ENCODE data around the gene PIWIL4.
"Not testable (repeated sequence)": the region's sequence is repeated elsewhere in the genome, so short reads cannot be mapped to it uniquely, and the experiment has no call there.

PIWIL4 gene

DNA sequence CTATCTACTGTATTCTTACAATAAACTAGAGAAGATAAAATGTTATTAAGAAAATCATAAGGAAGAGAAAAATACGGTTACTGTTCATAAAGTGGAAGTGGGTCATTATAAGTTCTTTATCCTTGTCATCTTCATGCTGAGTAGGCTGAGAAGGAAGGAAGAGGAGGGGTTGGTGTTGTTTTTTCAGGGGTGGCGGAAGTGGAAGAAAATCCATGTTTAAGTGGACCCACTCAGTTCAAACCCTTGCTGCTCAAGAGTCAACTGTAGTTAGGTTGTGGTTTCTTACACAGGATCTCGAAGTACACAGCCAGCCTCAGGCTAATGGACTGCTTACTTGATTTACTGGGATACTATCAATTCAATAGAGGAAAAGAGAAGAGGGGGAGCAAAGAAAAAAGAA is 63.1 kb downstream of the PIWIL4 start:
- TF ChIP-seq Cebpa-rat (IDR thresholded peaks at IDR 0.05), result no peak
- H3K4me3 ChIP-seq, result no peak overlapping the region
- H3K4me2 ChIP-seq, result peak overlapping the region; percentile 50

DNA sequence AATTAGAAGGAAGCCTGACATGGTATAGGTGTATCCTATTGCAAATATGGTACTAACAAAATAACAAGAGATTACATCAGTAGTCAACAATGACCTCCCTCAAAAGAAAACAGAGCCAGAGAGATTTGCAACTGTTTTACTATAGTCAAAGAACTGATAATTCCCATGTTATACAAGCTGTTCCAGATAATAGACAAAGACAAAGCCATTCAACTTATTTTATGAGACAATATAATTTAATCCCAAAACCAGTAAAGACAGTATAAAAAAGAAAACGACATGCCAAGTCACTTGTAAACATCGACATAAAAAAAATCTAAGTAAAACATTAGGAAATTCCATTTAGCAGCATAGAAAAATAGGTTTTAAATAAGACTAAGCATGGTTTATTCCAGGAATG is 65.2 kb downstream of the PIWIL4 start:
- Histone ChIP-seq H3K9me3 (peaks cover 19% of the 10 kb centered on the region), H3K4me1 (peaks cover 12% of the 10 kb centered on the region), H3K27me3 (no peaks in the 10 kb centered on the region), H3K36me3 (no peaks in the 10 kb centered on the region), H3K9ac (no peak overlapping the region), H3K27ac (no peak overlapping the region), H3K4me2 (no peak overlapping the region), H4K20me1 (no peaks in the 10 kb centered on the region), H3K4me3 (no peak overlapping the region)
- no peak for TF ChIP-seq Cebpa-rat (IDR thresholded peaks at IDR 0.05)

More for the DNA sequence above, 63.1 kb downstream of the PIWIL4 start:
- no peaks in the 10 kb centered on the region for H3K27me3 ChIP-seq
- peaks cover 33% of the 10 kb centered on the region for H3K9me3 ChIP-seq
- H3K4me1 ChIP-seq, result peaks cover 12% of the 10 kb centered on the region
- H4K20me1 ChIP-seq, result no peaks in the 10 kb centered on the region
- H3K27ac ChIP-seq, result 0 out of 2 replicates have a peak overlapping the region, but pooled peaks have one; percentile 11
- no peak overlapping the region for H3K9ac ChIP-seq
- no peaks in the 10 kb centered on the region for H3K36me3 ChIP-seq

DNA sequence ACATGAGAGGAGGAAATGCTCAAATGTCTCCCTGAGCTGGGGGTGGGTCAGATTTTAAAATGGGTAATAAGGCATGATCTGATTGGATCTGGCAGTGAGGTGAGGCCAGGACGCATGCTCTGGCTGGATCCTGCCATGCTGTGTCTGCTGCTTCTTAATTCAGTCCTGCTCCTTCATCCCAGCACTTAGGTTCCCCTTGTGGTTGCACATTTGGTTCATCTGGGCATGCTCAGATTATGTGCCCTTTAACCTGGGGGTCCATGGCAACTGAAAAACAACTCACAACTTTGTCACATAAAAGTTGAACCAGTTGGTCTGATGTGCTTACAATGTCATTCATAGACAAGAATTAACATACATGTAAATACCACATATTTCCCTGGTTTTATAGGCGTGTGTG is 67.9 kb downstream of the PIWIL4 start:
- Histone ChIP-seq H3K9ac (no peak overlapping the region), H3K27me3 (no peaks in the 10 kb centered on the region), H3K27ac (no peak overlapping the region), H3K4me3 (no peak overlapping the region), H3K9me3 (no peaks in the 10 kb centered on the region), H3K4me2 (no peak overlapping the region), H3K36me3 (no peaks in the 10 kb centered on the region), H4K20me1 (no peaks in the 10 kb centered on the region), H3K4me1 (peaks cover 19% of the 10 kb centered on the region)
- TF ChIP-seq Cebpa-rat (IDR thresholded peaks at IDR 0.05), result no peak

DNA sequence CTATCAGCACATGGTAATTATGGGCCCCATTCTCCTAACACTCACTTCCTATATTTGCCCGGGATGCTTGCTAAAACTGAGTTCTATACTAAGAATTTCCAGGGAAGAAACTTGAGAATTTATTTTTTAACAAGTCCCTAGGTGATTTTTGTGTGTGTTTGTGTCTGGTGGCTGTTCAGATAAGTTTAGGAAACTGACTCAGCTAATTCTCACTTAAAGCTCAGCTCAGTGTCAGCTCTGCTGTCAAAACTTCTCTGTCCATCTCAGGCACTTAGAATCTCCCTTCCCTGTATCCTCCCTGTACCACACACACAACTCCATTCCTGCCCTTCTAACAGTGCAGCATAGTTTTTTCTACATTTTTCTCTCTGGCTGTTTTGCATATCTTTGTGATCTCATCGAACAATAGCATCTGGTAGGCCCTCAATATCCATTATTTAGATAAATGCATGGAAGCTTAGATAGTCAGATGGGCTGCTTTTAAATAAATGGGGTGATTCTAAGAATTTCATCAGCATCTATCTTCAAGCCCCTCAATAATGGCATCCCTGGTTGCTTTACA is 69.3 kb downstream of the PIWIL4 start:
- peaks cover 12% of the 10 kb centered on the region; the same call in 1 of the 2 replicates for H3K4me1 ChIP-seq
- TF ChIP-seq Cebpa-rat (IDR thresholded peaks at IDR 0.05), result no peak
- H3K4me3 ChIP-seq, result no peak overlapping the region
- H3K36me3 ChIP-seq, result no peaks in the 10 kb centered on the region
- H3K27ac ChIP-seq, result no peak overlapping the region
- H3K9me3 ChIP-seq, result no peaks in the 10 kb centered on the region
- H4K20me1 ChIP-seq, result no peaks in the 10 kb centered on the region
- H3K4me2 ChIP-seq, result no peak overlapping the region
- no peak overlapping the region for H3K9ac ChIP-seq
- H3K27me3 ChIP-seq, result no peaks in the 10 kb centered on the region

DNA sequence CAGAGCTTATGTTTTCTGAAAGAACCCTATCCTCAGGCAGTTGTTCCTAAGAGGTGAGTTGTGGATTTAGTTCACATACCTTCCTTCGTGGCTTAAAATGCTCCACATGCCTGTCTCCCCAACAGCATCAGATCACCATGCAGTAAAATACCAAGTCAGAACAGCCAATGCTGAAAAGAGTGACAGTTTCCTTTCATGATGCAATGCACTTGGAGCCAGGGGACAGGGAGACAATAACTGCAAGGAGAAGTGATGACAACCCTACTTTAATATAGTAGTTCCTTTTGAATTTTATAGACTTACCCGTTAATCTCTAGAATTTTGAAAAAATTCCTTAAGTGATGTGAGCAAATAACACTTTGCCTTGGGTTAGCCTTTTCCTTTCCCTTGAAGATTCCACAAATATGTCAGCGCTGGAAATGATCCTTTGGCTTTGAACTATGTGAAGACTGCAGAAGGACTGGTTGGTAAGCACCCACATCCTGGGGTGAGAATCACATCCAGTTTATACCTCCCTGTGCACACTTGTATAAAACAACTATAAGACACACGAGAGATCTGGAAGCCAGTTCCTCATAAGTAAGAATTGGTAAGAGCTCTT is 71.2 kb downstream of the PIWIL4 start:
- no peaks in the 10 kb centered on the region for H3K36me3 ChIP-seq
- H3K4me3 ChIP-seq, result no peak overlapping the region
- H3K27me3 ChIP-seq, result no peaks in the 10 kb centered on the region
- H3K9me3 ChIP-seq, result no peaks in the 10 kb centered on the region
- H3K4me1 ChIP-seq, result peaks cover 12% of the 10 kb centered on the region; the same call in 1 of the 2 replicates
- no peak overlapping the region for H3K27ac ChIP-seq
- H4K20me1 ChIP-seq, result no peaks in the 10 kb centered on the region
- H3K4me2 ChIP-seq, result peak overlapping the region; percentile 16; the same call in 1 of the 2 replicates
- no peak overlapping the region for H3K9ac ChIP-seq
- TF ChIP-seq Cebpa-rat (IDR thresholded peaks at IDR 0.05), result no peak

DNA sequence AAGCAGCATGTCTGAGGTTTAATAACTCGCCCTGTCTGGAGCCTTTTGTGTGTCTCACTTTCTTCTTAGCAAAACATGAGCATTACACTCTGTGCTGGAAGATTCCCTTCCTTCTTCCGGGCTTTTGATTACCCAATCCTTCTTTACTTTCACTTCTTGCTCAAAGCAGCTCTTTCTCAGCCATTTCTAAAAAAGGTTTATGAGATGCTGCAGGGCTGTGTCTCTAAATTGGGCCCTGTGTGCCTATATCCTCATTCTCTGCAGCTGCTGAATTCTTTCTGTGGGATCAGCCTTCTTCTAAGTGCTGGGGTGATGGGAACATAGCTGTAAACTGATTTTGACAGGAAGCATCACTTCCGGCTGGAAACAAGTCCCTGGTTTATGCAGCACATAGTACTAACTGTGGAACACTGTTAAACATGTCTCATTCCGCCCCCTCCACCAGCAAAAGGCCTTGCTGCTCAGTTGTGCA is 71.8 kb downstream of the PIWIL4 start:
- H3K4me1 ChIP-seq, result peaks cover 12% of the 10 kb centered on the region; the same call in 1 of the 2 replicates
- no peaks in the 10 kb centered on the region for H3K9me3 ChIP-seq
- no peak overlapping the region for H3K9ac ChIP-seq
- H3K36me3 ChIP-seq, result no peaks in the 10 kb centered on the region
- no peak overlapping the region for H3K4me3 ChIP-seq
- peak overlapping the region; percentile 16; the same call in 1 of the 2 replicates for H3K4me2 ChIP-seq
- H3K27ac ChIP-seq, result no peak overlapping the region
- TF ChIP-seq Cebpa-rat (IDR thresholded peaks at IDR 0.05), result peak; percentile 53; the same call in 1 of the 2 replicates
- H4K20me1 ChIP-seq, result no peaks in the 10 kb centered on the region
- H3K27me3 ChIP-seq, result no peaks in the 10 kb centered on the region

DNA sequence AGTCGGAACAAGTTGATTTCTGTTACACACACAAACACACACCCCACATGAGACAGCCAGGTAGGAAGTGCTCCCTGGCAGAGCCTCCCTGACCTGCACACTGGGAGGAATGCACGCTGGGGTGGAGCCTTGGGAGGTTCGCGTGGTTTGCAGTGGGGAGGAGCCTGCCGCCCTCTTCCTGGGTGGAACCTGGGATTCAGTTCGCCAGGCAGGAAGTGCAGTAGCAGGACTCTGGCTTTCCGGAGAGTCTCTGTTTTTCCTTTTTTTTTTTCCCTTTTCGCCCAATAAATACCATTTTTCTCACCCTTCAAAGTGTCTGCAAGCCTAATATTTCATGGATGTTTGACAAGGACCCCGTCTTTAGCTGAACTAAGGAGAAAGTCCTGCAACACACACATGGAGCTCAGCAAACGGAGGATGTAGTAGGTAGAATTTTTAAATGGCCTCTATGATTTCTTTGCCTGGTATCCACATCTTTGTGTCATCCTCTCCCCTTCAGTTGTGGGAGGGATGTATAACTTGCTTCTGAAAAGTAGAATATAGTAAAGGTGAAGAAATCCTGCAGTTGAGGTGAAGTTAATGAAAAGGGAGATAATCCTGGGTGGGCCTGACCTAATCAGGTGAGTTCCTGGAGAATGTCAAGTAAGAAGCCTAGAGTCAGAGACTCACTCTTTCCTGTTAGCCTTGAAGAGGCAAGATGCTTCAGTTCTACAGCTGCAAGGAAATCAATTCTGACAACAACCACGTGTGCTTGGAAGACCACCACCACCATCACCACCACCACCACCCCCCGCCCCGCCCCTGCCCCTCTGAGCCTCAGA is 72.9 kb downstream of the PIWIL4 start:
- no peak for TF ChIP-seq Cebpa-rat (IDR thresholded peaks at IDR 0.05)
- Histone ChIP-seq H3K4me3 (no peak overlapping the region), H3K9ac (no peak overlapping the region), H3K27ac (no peak overlapping the region), H3K9me3 (no peaks in the 10 kb centered on the region), H4K20me1 (no peaks in the 10 kb centered on the region), H3K4me2 (no peak overlapping the region), H3K36me3 (no peaks in the 10 kb centered on the region), H3K4me1 (peaks cover 12% of the 10 kb centered on the region; the same call in 1 of the 2 replicates), H3K27me3 (no peaks in the 10 kb centered on the region)

DNA sequence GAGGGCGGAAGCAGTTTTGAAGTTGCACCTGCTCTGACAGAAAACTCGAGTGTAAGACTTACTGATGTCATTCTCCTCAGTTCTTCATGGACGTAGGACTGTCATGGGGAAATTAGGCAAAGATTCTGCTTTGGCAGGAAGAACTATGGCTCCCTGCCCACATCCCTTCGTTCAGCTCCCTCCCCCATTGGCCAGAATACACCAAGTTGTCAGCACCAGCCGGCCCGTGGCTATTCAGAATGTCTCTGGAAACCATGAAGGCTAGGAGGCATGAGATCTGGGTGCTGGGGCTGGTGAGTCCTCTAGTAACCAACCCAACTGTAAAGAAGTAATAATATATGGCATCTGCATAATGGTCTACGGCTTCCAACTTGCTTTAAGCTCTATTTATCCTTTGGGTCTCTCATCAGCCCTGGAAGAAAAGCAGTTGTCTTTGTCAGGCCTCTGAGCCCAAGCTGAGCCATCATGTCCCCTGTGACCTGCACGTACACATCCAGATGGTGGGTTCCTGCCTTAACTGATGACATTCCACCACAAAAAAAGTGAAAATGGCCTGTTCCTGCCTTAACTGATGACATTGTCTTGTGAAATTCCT is 74.1 kb downstream of the PIWIL4 start:
- Histone ChIP-seq H3K27ac (no peak overlapping the region), H3K9ac (no peak overlapping the region), H3K27me3 (no peaks in the 10 kb centered on the region), H4K20me1 (no peaks in the 10 kb centered on the region), H3K36me3 (no peaks in the 10 kb centered on the region), H3K4me3 (no peak overlapping the region), H3K4me1 (peaks cover 12% of the 10 kb centered on the region; the same call in 1 of the 2 replicates), H3K4me2 (no peak overlapping the region), H3K9me3 (no peaks in the 10 kb centered on the region)
- TF ChIP-seq Cebpa-rat (IDR thresholded peaks at IDR 0.05), result no peak

DNA sequence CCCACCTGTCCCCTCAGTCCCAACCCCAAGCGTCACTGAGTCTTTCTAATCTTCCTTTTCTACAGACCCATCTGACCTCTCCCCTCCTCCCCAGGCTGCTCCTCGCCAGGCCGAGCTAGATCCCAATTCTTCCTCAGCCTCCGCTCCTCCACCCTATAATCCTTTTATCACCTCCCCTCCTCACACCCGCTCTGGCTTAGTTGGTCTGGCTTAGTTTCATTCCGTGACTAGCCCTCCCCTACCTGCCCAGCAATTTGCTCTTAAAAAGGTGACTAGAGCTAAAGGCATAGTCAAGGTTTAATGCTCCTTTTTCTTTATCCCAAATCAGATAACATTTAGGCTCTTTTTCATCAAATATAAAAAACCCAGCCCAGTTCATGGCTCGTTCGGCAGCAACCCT is 76.0 kb downstream of the PIWIL4 start:
- H3K27ac ChIP-seq, H3K27me3 ChIP-seq, H4K20me1 ChIP-seq, H3K4me3 ChIP-seq, H3K4me2 ChIP-seq, H3K36me3 ChIP-seq, H3K9me3 ChIP-seq, H3K9ac ChIP-seq: not testable (repeated sequence)
- H3K4me1 ChIP-seq, result peaks cover 10% of the 10 kb centered on the region; the same call in 1 of the 2 replicates
